Esophagus muscularis mucosa (tissue), 4 donors: ENCODE results near the gene RHOBTB3.

Source experiments
- CTCF ChIP-seq, 3 experiments: fragments of 200-600 bp in 2 of 3; fragments of 450-650 bp in 1 of 3; sonication (generic) in 2 of 3; IDR thresholded peaks; one replicate each; pipeline ENCODE4 v1.5.1; 2017 to 2019; ENCODE audit warnings: antibody characterized with exemption in 3 of 3, mild to moderate bottlenecking in 2 of 3, moderate library complexity in 1 of 3
- EP300 ChIP-seq: sonication (generic); formaldehyde crosslinking; IDR thresholded peaks from one replicate; pipeline ENCODE4 v1.6.1; 2017; ENCODE audit warnings: antibody characterized with exemption
- POLR2A ChIP-seq: fragments of 450-650 bp; IDR thresholded peaks from one replicate; pipeline ENCODE4 v1.6.1; 2017; ENCODE audit warnings: antibody characterized with exemption, moderate library complexity, mild to moderate bottlenecking, low read depth
- POLR2AphosphoS5 ChIP-seq, 2 donors: sonication (generic); formaldehyde crosslinking; IDR thresholded peaks; one replicate each; pipeline ENCODE4 v1.6.1; 2017; ENCODE audit warnings: antibody characterized with exemption in 2 of 2

GRCh38 chr5:95839658-95840057 lies 108.5 kb downstream of the RHOBTB3 start:
- TF ChIP-seq CTCF (IDR thresholded peaks at IDR 0.05) (no peak), POLR2A (no peak), POLR2AphosphoS5 (IDR thresholded peaks at IDR 0.05) (no peak), EP300 (no peak)
